ENCODE results near the gene ADAM19. TPM values are rescaled to one million over a fixed set of nuclear protein-coding genes. Genes with fewer than 3 reads are reported as not detected.

ADAM19 gene
- polyA plus RNA-seq, 4 donors: 0.67 to 6.5 (median 2.2) TPM

- DNase-seq (no peak), FAIRE-seq (no peak)
- no peak overlapping the region for H3K4me3 ChIP-seq (ENCODE audit: low read depth in 1 of 3, low read length in 3 of 3)
- 94 to 97% (median 97%) methylated on average over 7 of the region's 7 CpGs for WGBS, 3 donors
- H3K27me3 ChIP-seq (ENCODE audit: control insufficient read depth in 3 of 3, insufficient read depth in 3 of 3, low read length in 3 of 3): no peaks in the 10 kb centered on the region
- H3K9me3 ChIP-seq (ENCODE audit: control insufficient read depth in 2 of 2, insufficient read depth in 1 of 2, low read depth in 1 of 2, low read length in 1 of 2): no peaks in the 10 kb centered on the region
- peaks cover 0 to 41% (median 0%) of the 10 kb centered on the region in 3 donors for H3K36me3 ChIP-seq (ENCODE audit: control insufficient read depth in 3 of 3, insufficient read depth in 2 of 3, low read depth in 1 of 3, low read length in 3 of 3)
- peak overlapping the region in 1 of 3 donors; percentile 17 for H3K27ac ChIP-seq (ENCODE audit: low read depth in 1 of 3, low read length in 2 of 3)
- H3K4me1 ChIP-seq (ENCODE audit: control insufficient read depth in 3 of 3, insufficient read depth in 2 of 3, low read depth in 1 of 3, low read length in 2 of 3): peaks cover 0 to 21% (median 0%) of the 10 kb centered on the region in 3 donors
Measured at GRCh38 chr5:157481666-157482065, 93.9 kb downstream of the ADAM19 start.

GRCh38 chr5:157481265-157481664 is 94.3 kb downstream of the ADAM19 start:
- Histone ChIP-seq H3K9me3 (ENCODE audit: control insufficient read depth in 2 of 2, insufficient read depth in 1 of 2, low read depth in 1 of 2, low read length in 1 of 2) (no peaks in the 10 kb centered on the region), H3K27me3 (ENCODE audit: control insufficient read depth in 3 of 3, insufficient read depth in 3 of 3, low read length in 3 of 3) (no peaks in the 10 kb centered on the region), H3K27ac (ENCODE audit: low read depth in 1 of 3, low read length in 2 of 3) (peak overlapping the region in 1 of 3 donors; percentile 17), H3K4me3 (ENCODE audit: low read depth in 1 of 3, low read length in 3 of 3) (no peak overlapping the region), H3K36me3 (ENCODE audit: control insufficient read depth in 3 of 3, insufficient read depth in 2 of 3, low read depth in 1 of 3, low read length in 3 of 3) (peaks cover 0 to 38% (median 0%) of the 10 kb centered on the region in 3 donors), H3K4me1 (ENCODE audit: control insufficient read depth in 3 of 3, insufficient read depth in 2 of 3, low read depth in 1 of 3, low read length in 2 of 3) (peaks cover 0 to 17% (median 0%) of the 10 kb centered on the region in 3 donors)
- DNase-seq: no peak
- FAIRE-seq: no peak
- WGBS, 3 donors: 66 to 77% (median 76%) methylated on average over 4 of the region's 4 CpGs

DNA sequence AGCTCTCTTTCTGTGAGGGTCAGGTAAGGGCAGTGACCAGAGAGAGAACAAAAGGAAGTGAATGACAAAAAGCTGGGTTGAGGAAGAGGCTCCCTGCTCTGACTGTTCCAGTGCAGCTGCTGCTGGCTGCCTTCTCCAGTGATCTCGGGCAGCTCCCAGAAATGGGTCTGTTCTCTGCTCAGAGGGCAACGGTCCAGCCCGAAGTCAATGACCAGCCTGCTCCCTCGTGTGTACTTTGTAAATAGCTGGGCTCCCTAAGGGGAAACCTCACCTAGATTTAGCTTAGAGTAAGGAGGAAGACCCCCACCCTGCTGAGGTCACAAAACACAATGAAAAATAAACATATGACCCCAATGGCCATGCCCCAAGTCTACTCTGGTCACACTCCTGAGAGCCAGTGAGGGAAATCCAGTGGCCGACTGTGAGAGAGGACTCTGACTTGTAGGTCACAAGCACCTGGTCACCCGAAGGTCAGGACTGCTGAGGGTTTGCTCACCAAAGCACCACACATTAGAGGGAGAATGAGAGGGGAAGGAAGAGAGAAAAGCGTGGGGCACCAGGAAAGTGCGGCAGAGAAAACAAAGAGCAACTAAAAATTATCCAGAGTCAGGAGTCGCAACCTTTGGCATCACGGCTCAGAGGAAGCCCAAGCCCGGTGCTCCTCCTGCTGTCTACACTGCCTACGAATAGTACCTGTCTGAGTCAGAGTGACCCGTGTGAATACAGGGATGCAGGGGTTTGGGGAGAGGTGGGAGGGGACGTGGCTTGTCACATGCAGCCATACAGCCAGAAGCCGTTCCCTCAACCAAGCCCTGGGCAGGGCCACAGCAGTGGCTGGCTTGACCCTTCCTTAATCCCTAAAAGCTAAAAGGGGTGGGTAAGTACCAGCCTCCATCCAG is 95.7 kb downstream of the ADAM19 start:
- H3K36me3 ChIP-seq (ENCODE audit: control insufficient read depth in 3 of 3, insufficient read depth in 2 of 3, low read depth in 1 of 3, low read length in 3 of 3): peaks cover 0 to 30% (median 0%) of the 10 kb centered on the region in 3 donors
- peaks cover 0 to 15% (median 0%) of the 10 kb centered on the region in 3 donors for H3K4me1 ChIP-seq (ENCODE audit: control insufficient read depth in 3 of 3, insufficient read depth in 2 of 3, low read depth in 1 of 3, low read length in 2 of 3)
- H3K9me3 ChIP-seq (ENCODE audit: control insufficient read depth in 2 of 2, insufficient read depth in 1 of 2, low read depth in 1 of 2, low read length in 1 of 2): no peaks in the 10 kb centered on the region
- no peak overlapping the region for H3K4me3 ChIP-seq (ENCODE audit: low read depth in 1 of 3, low read length in 3 of 3)
- H3K27me3 ChIP-seq (ENCODE audit: control insufficient read depth in 3 of 3, insufficient read depth in 3 of 3, low read length in 3 of 3): no peaks in the 10 kb centered on the region
- WGBS, 3 donors: 65 to 73% (median 71%) methylated on average over 15 of the region's 15 CpGs
- H3K27ac ChIP-seq (ENCODE audit: low read depth in 1 of 3, low read length in 2 of 3): peak overlapping the region in 1 of 3 donors; percentile 21
- no peak for DNase-seq
- FAIRE-seq: no peak

DNA sequence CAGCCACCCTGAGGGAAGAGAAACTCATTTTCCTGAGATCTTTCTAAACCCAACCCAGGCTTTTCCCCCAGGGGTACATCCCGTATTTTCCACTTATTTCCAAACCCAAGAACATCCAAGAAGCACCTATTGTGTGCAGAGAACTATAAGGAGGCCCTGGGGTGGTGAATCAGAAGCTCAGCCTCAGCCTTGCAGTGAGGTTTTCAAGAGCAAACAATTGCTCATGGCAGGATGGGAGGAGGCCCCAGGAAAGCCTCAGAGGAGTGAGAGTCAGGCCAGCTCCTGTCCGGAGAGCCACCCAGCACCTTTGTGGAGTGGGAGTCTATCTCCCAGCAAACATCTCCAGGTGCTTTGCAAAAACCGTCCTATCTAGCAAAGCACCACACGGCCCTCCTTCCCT is 96.4 kb downstream of the ADAM19 start:
- no peak for DNase-seq
- Histone ChIP-seq H3K4me3 (ENCODE audit: low read depth in 1 of 3, low read length in 3 of 3) (no peak overlapping the region), H3K36me3 (ENCODE audit: control insufficient read depth in 3 of 3, insufficient read depth in 2 of 3, low read depth in 1 of 3, low read length in 3 of 3) (peaks cover 0 to 27% (median 0%) of the 10 kb centered on the region in 3 donors), H3K4me1 (ENCODE audit: control insufficient read depth in 3 of 3, insufficient read depth in 2 of 3, low read depth in 1 of 3, low read length in 2 of 3) (peaks cover 0 to 15% (median 0%) of the 10 kb centered on the region in 3 donors), H3K27ac (ENCODE audit: low read depth in 1 of 3, low read length in 2 of 3) (no peak overlapping the region), H3K27me3 (ENCODE audit: control insufficient read depth in 3 of 3, insufficient read depth in 3 of 3, low read length in 3 of 3) (no peaks in the 10 kb centered on the region), H3K9me3 (ENCODE audit: control insufficient read depth in 2 of 2, insufficient read depth in 1 of 2, low read depth in 1 of 2, low read length in 1 of 2) (no peaks in the 10 kb centered on the region)
- FAIRE-seq: no peak
- 83 to 90% (median 87%) methylated on average over 4 of the region's 4 CpGs for WGBS, 3 donors

DNA sequence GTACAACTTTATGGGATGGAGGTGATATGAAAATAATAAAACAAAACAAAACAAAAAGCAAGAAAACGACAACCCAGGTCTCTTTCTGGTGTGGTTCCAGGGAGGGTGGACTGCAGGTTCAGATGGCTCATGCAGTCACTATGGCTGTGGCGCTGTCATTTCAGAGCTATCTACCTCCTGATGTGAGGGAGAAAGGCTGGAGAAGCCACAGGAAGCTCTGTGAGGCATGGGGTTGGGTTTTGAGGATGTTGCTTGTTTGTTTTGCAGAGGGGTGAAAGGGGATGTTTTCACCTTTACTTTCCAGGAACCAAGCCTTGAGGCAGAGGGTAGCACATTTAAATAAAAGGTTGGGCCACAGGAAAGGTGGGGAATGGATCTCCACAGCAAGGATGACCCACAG is 96.8 kb downstream of the ADAM19 start:
- no peaks in the 10 kb centered on the region for H3K9me3 ChIP-seq (ENCODE audit: control insufficient read depth in 2 of 2, insufficient read depth in 1 of 2, low read depth in 1 of 2, low read length in 1 of 2)
- DNase-seq (no peak), FAIRE-seq (no peak)
- peaks cover 0 to 15% (median 0%) of the 10 kb centered on the region in 3 donors for H3K4me1 ChIP-seq (ENCODE audit: control insufficient read depth in 3 of 3, insufficient read depth in 2 of 3, low read depth in 1 of 3, low read length in 2 of 3)
- H3K27ac ChIP-seq (ENCODE audit: low read depth in 1 of 3, low read length in 2 of 3): peak overlapping the region in 1 of 3 donors; percentile 34
- H3K4me3 ChIP-seq (ENCODE audit: low read depth in 1 of 3, low read length in 3 of 3): no peak overlapping the region
- no peaks in the 10 kb centered on the region for H3K27me3 ChIP-seq (ENCODE audit: control insufficient read depth in 3 of 3, insufficient read depth in 3 of 3, low read length in 3 of 3)
- 55 to 74% (median 60%) methylated on average over 2 of the region's 2 CpGs for WGBS, 3 donors
- H3K36me3 ChIP-seq (ENCODE audit: control insufficient read depth in 3 of 3, insufficient read depth in 2 of 3, low read depth in 1 of 3, low read length in 3 of 3): peaks cover 0 to 27% (median 0%) of the 10 kb centered on the region in 3 donors

- peak overlapping the region in 1 of 3 donors; percentile 38 for H3K27ac ChIP-seq (ENCODE audit: low read depth in 1 of 3, low read length in 2 of 3)
- H3K4me1 ChIP-seq (ENCODE audit: control insufficient read depth in 3 of 3, insufficient read depth in 2 of 3, low read depth in 1 of 3, low read length in 2 of 3): peaks cover 0 to 15% (median 0%) of the 10 kb centered on the region in 3 donors
- H3K9me3 ChIP-seq (ENCODE audit: control insufficient read depth in 2 of 2, insufficient read depth in 1 of 2, low read depth in 1 of 2, low read length in 1 of 2): no peaks in the 10 kb centered on the region
- H3K36me3 ChIP-seq (ENCODE audit: control insufficient read depth in 3 of 3, insufficient read depth in 2 of 3, low read depth in 1 of 3, low read length in 3 of 3): peaks cover 0 to 29% (median 0%) of the 10 kb centered on the region in 3 donors
- peak; percentile 51 to 76 for DNase-seq
- FAIRE-seq: no peak
- WGBS, 3 donors: 11 to 37% (median 32%) methylated on average over 5 of the region's 5 CpGs
- no peaks in the 10 kb centered on the region for H3K27me3 ChIP-seq (ENCODE audit: control insufficient read depth in 3 of 3, insufficient read depth in 3 of 3, low read length in 3 of 3)
- no peak overlapping the region for H3K4me3 ChIP-seq (ENCODE audit: low read depth in 1 of 3, low read length in 3 of 3)
Measured at GRCh38 chr5:157477814-157478494, 97.6 kb downstream of the ADAM19 start.

DNA sequence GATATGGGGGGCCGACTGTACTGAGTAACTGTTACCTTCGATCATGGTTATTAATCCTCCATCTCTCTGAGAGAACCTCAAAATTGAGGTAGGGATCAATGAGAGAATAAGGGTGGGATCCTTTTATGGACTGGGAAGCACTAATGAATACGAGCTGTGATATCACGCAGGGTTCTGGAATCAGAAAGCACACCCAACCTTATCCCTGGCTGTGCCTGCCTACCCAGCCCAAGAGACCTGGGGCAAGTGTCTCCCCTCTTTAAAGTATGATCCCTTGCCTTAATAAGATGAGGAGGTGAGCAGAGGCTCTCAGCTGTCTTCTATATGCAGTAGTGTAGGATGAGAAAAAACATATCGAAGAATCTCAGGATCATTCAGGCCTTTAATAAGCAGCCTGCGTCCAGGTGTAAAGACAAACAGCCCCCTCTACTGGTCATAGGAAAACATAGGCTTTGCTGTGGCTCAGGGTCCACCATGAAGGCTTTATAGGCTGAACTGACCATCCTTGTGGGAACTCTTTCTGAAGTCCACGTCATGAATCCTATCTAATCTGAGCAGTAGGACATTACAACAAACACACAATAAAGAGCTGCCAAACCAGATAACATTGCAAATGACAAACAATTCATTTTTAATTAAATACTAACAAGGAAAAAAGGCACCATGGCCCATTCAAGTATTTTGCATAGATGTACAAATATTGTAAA is 98.7 kb downstream of the ADAM19 start:
- Histone ChIP-seq H3K9me3 (ENCODE audit: control insufficient read depth in 2 of 2, insufficient read depth in 1 of 2, low read depth in 1 of 2, low read length in 1 of 2) (no peaks in the 10 kb centered on the region), H3K36me3 (ENCODE audit: control insufficient read depth in 3 of 3, insufficient read depth in 2 of 3, low read depth in 1 of 3, low read length in 3 of 3) (peaks cover 0 to 34% (median 0%) of the 10 kb centered on the region in 3 donors), H3K27ac (ENCODE audit: low read depth in 1 of 3, low read length in 2 of 3) (no peak overlapping the region), H3K4me1 (ENCODE audit: control insufficient read depth in 3 of 3, insufficient read depth in 2 of 3, low read depth in 1 of 3, low read length in 2 of 3) (peaks cover 0 to 15% (median 0%) of the 10 kb centered on the region in 3 donors), H3K27me3 (ENCODE audit: control insufficient read depth in 3 of 3, insufficient read depth in 3 of 3, low read length in 3 of 3) (no peaks in the 10 kb centered on the region), H3K4me3 (ENCODE audit: low read depth in 1 of 3, low read length in 3 of 3) (no peak overlapping the region)
- DNase-seq (peak; percentile 75 to 76), FAIRE-seq (no peak)
- WGBS, 3 donors: 53 to 65% (median 55%) methylated on average over 7 of the region's 7 CpGs

GRCh38 chr5:157475432-157475831 is 100.1 kb downstream of the ADAM19 start:
- no peak overlapping the region for H3K27ac ChIP-seq (ENCODE audit: low read depth in 1 of 3, low read length in 2 of 3)
- no peaks in the 10 kb centered on the region for H3K27me3 ChIP-seq (ENCODE audit: control insufficient read depth in 3 of 3, insufficient read depth in 3 of 3, low read length in 3 of 3)
- no peak for FAIRE-seq
- WGBS, 3 donors: 91 to 97% (median 93%) methylated on average over 3 of the region's 3 CpGs
- no peak overlapping the region for H3K4me3 ChIP-seq (ENCODE audit: low read depth in 1 of 3, low read length in 3 of 3)
- H3K9me3 ChIP-seq (ENCODE audit: control insufficient read depth in 2 of 2, insufficient read depth in 1 of 2, low read depth in 1 of 2, low read length in 1 of 2): no peaks in the 10 kb centered on the region
- H3K36me3 ChIP-seq (ENCODE audit: control insufficient read depth in 3 of 3, insufficient read depth in 2 of 3, low read depth in 1 of 3, low read length in 3 of 3): peaks cover 0 to 21% (median 0%) of the 10 kb centered on the region in 3 donors
- DNase-seq: no peak
- H3K4me1 ChIP-seq (ENCODE audit: control insufficient read depth in 3 of 3, insufficient read depth in 2 of 3, low read depth in 1 of 3, low read length in 2 of 3): peaks cover 0 to 15% (median 0%) of the 10 kb centered on the region in 3 donors

All from small intestine (tissue), 7 donors.